DMS53 (cell line): ENCODE measurements around the gene SHROOM2.

Experiments
- DNase-seq: peaks from one replicate; lab custom pipeline; 2025; lab: John Stamatoyannopoulos, UW

SHROOM2 gene

DNA sequence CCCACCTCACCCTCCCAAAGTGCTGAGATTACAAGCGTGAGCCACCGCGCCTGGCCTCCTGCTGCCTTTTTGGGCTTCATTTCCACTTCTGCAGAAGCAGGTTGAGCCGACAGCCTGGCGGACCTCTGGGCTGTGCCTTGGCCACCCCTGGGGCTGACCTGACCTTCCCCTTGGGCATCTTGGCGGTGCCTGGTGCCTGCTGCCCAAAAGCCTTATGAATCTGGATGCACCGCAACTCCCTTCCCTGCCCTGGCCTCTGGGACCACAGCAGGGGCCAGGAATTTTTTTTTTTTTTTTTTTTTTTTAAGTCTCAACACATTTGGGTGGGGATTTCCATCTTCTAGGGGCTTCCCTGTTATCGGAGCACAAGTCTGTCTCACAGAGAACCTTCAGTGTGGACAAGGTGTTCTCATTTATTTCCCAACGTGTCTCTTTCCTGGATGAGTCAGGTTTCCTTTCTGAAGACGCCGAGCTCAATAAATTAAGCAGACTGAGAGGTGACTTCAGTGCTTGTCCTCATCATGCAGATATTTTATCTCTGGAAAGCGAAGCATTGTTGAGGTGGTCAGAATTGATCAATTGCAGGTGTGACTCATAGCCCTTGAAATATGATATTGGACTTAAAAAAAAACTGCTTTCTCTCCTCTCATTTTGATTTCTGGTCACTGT is 79.7 kb downstream of the SHROOM2 start:
- DNase-seq, result no peak

DNA sequence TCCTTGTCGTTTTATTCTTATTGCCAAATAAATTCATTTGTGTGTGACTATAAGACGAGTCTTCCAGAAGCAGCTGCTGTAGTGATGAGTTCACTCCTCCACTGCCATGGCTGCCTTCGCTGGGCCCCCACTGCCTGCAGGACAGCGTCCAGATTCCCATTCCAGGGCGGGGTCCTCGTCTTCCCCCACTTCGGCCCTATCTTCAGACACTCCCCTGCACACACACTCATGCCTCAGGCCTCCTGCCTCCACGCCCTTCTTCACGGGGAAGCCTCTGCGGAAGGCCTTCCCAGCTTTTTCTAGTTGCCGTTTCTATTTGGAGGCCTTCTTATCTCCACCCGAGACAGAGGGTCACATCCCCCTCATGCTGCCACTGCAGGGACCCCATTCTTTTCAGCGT is 80.4 kb downstream of the SHROOM2 start:
- no peak for DNase-seq

DNA sequence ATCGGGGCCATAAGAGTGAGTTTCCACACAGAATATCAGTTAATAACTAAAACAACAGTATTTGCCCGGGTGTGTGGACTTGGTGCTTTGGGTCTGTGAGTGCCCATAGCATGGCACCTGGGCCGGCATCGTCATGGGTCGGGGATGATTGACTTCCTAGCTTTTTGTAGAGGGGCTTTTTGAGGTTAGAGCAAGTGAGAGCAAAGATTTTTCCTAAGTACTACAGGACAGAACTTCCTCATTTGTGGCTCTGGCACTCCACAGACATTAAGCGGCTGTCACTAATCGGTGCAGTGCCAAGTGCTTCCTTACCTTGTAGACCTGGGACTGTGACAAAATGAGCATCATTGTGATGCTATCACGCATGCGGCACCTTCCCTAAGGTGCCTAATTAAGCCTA is 81.0 kb downstream of the SHROOM2 start:
- no peak for DNase-seq

DNA sequence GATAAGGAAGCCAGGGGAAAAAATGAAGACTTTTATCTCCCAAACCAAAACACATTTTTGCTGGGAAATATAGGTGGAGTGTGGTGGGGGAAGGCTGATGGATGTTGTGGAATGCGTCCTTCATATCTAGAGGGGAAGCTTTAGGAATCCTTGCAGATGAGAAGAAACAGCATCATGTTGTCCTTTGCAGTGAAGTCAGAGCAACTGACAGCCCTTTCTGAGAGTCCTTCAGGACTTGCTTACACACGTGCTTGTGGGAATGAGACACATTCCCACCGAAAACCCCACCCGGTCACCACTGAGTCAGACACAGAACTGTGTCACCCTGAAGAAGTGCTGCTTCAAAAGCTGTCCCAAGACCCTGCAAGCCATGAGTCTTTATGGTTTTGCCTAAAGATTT is 81.5 kb downstream of the SHROOM2 start:
- no peak for DNase-seq

DNA sequence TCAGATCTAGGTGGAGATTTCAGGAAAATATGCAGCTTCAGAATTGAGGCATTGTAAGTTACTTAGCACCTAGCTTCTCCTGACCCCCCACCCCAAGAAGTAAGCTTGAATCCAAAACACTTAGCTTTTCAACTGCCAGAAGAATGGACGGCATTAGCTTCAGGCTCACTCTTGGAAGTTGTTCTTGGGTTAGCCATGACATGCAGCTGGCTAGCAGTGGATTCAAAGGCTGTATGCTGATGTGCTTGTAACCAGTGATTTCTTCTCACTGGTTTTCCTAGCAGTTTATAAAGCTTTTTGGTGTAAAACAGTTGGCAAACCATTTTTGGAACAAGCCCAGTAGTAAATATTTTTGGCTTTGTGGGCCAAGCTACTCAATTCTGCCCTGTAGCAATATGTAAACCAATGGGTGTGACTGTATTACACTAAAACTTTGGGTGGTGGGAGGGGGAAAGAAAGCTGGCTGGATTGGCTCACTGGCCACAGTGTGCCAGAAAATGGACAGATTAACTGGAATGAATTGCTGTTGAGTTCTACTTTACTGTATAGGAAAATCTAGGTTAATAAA is 85.6 kb downstream of the SHROOM2 start:
- DNase-seq, result no peak

DNA sequence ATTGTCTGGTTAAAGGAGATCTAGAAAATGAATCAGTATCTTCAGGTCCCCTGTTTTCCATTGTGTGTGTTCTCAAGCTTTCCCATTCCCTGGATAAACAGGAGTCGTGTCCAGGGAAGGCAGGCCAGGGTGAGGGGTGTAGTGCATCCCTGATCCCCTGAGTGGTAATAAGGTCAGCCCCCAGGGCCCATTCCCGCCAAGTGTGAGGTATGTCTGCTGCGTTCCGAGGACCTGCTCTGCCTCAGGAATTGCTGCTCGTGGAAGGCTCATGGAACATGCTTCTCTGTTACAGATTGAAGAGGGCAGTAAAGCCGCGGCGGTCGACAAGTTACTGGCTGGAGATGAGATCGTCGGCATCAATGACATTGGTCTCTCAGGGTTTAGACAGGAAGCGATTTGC is 87.1 kb downstream of the SHROOM2 start:
- no peak for DNase-seq

DNA sequence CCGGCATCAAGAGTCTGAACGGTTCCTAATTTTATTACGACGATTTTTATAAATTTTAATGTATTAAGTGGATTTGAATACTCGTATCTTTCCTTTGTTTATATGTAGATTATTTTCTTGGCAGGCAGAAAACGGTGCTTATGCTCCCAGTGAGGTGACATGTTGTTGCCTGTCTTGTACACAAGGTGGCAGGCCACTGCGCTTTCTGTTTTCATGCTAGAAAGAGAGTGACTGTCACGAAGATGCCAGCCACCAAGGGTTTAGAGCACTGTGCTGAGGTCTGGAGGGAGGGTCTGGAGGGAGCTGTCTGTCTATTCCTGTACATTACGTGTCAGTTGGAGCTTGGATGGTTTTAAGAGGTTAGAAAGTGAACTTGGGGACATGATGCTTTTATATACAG is 87.7 kb downstream of the SHROOM2 start:
- peak; percentile 56 for DNase-seq

DNA sequence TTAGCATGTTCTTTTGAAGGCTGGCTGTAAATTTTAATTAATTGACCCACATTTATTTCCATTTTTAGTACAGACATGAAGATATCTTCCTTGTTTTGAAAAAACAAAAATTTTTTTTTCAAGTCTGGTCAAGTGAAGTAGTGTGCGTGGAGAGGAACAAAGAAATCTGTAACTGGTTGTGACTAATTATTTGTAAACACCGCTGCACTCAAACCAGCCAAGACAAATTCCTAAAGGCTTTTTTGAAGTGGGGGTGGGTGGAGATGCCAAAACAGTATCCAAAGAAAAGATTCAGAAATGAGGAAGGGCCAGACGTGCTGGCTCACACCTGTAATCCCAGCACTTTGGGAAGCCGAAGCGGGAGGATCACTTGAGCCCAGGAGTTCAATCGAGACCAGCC is 88.3 kb downstream of the SHROOM2 start:
- DNase-seq, result no peak

DNA sequence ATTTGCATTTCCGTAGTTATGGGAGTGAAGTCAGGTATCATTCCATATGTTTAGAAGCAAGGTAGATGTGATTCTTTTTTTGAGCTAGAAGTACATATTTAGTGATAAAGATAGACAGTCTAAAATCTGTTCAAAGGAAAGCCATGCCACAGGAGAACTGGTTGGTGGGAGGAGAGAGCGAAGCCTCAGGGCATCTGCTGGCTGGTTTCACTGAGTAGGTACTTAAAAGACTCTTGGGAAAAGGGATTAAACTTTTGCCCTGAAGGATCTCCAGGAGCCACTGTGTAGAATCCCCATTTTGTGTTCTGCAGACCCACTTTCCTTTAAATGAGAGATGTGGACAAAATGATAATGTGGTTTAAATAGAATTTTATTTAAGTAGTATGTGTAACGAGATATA is 89.6 kb downstream of the SHROOM2 start:
- DNase-seq, result no peak

DNA sequence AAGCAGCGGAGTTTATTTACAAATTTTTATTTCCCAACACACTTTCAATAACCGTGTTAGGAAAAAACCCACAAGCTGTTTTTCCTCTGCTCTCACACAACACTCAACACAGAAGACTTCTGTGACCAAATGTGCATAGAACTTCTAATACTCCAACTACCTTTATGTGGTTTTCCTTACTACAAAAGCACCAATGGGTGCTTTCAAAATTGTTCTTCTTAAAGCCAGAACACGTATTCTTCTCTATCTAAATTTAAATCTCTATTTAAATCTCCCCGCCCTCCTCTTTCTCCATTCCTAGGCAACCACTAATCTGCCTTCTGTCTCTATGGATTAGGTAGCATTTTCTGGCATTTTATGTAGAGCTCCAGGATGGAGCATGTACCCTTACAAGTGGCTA is 90.0 kb downstream of the SHROOM2 start:
- no peak for DNase-seq

DNA sequence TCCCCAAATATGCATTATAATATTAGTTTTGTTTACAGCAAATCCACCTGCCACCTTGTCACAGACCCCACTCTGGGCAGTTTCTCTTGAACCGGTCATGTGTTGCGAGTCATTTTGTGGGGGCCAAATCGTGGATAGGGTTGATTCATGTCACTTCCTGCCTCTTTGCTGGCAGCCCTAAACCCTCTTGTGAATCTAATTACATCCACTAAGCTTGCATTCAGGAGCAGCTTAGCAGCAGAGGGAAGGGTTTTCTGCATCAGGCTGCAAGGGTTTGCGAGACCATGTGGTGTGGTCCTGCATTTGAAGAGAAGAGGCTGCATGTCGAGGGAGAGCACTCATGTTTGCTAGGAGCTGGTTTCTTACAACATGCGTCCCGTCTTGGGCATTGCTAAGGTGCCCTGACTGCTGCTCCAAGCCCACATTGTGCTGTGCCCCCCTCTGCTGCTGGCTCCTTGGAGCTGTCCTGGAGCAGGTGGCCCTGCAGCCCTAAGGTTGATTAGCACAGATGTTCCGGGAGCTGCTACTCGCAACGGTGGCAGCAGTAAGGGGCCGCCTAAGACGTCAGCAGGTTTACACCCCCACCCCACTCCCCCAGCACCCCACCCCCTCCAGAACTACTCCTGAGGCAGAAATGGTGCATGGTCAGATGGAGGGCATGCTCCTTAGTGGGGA is 92.1 kb downstream of the SHROOM2 start:
- DNase-seq, result no peak

DNA sequence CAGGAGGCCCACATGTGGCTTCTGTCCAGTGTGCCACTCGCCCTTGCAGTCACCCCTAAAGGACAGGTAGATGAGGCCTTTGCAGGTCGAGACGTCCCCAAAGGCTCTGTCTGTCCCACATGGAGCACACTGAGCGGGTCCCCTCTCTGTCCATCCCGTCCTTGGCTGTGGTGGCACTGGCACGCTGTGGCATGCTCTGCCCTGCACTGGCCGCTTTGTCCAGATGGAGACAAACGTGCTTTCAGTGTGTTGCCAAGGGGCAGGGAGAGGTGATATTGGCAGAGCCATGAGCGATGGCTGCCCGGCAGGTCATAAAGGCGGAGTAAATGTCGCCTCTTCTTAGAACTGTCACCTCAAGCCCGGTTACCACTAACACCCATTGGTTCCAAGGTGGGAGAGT is 94.0 kb downstream of the SHROOM2 start:
- DNase-seq, result no peak

DNA sequence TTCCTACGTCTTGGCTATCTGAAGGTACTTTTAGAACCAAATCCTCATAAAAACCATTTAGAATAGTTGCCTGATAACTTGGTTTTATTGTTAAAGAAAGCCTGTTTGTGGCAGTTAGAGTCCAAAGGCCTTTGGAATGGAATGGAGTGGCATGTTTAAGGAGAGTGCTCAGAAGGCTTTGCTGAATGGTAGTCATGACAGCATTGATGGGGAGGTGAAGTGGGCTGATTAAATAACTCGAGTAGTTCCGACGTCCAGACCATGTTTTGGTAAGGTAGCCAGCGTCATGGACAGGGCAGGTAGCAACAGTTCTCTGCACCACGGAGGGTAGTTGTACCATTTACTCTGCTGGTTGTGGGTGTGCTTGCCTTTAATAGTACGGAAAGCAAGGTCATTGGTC is 94.6 kb downstream of the SHROOM2 start:
- DNase-seq, result no peak

DNA sequence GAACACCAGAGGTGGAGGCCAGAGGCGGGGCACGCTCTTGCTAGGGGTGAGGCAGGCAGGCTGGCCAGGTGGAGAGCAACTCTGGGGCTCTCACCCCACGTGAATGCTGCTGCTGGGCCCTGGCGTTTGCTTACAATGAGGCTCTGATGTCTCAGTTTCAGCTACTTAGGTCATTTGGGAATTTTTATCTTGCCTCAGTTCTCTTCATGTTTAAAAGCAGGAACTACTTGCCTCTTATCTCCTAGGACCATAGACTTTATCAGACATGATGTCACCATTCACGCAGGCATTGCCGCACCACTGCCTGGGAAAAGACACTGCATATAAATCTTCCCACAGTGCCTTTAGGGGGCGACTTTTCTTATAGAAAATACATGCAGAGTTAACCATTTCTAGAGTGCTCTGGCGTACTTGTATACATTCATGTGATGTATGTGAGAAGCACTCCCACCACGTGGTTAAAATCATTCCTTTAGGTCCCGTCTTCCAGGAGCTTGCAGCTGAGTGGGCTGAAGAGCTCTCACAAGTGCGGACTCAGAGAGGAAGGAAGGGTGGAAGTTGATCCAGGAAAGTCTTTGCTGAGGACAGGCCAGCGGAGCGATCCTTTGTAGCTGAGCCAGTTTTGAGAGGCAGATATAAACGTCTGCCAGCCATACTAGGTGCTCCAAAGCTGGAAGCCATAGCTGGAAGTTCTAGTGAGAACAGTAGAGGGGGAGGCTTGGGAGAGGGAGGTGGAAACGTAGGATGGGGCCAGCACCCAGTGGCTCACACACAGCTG is 96.6 kb downstream of the SHROOM2 start:
- DNase-seq, result no peak

DNA sequence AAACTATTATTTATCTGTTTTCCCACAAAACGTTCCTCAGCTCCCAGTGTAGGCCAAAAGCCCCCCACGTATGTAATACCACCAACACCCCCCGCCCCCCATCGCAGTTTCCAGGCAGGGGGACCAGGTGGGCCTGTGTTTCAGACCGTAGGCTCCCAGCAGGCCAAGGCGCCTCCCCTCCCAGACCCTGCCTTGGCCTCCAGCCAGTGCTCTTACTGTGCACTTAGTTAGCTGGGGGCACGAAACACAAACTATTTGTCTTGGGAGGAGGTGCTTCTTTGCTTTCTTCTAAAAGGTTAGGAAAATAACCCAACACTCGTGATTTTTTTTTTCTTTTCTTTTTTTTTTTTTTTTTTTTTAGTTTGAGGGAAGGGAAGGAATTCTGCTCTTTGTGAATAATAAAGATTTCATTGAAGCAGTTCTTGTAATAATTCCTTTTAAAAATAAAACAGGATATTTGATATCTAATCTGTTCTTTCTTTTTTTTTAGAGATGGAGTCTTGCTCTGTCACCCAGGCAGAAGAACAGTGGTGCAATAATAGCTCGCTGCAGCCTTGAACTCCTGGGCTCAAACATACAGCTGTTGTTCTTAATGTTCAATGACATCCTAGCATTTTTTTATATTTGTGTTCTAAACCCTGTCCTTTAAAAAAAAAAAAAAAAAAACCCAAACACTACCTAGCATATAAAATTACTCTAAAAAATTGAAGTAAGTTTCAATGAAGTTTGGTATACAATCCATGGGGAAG is 98.0 kb downstream of the SHROOM2 start:
- DNase-seq, result no peak

DNA sequence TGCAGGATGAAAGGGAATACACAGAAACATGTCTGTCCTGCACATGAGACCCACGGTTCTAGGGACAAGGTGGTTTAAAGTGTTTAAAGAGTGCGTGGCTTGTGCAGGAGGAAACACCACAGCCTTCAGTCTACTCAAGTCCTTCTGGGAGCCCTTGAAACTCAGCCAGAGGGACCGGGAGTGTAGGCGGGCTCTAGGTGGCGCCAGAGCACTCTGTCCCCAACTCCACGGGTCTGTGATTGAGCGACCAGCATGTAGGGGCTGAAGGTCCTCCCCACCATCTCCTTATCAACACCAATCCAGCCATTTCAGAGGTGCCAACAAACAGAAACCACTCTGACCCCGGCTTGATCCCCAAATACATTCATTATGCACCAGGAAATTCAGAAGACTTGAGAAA is 98.9 kb downstream of the SHROOM2 start:
- DNase-seq, result peak; percentile 65

DNA sequence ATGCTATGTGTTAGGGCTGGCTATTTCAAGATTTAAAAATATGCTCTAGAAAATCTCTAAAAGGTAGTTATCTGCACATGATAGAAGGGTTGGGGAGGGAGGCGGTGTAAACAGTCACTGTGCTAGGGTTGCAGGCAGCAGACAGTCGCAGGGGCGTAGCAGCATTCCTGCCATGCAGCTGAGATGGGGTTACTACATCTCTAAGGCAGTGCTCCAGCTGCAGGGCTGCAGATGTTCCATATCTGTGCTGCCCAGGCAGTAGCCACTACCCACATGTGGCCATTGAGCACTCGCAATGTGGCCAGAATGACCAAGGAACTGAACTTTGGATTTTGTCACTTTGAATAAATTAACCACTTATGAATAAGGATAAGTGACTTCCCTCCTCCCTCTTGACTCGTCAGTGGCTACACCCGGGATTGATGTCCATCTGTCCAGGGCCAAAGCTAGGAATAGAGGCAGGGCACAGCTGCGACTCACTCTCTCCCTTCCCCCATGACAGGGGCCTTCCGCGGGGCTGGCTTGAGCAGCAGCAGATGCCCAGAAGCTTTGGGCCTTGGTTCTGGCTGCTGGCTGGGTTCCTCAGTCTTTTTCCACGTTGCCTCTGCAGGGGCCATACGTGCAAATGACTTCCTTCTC is 101.5 kb downstream of the SHROOM2 start:
- no peak for DNase-seq

DNA sequence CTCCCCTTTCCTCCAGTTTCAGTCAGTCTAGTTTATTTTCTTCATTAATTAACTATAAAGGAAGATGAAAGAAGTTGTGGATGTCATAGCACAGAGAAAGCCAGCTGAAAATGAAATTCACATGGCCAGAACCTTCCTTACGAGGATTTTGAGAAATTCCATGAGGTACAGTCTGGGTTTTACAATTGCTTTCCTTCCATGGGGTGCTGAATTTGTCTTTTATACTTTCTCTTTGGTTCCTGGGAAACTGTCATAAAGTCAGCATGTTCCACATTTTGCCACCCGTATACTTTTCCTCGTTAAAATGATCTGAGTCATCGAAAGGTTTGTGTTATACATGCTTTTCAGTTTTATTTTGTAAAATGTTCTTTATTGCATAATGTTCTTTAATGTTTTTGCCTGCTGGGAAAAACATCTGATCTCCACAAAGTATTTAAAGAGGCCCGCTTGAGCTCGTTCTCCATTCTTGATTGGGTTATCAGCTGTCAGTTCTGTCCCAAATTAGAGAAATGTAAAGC is 102.8 kb downstream of the SHROOM2 start:
- DNase-seq, result no peak

DNA sequence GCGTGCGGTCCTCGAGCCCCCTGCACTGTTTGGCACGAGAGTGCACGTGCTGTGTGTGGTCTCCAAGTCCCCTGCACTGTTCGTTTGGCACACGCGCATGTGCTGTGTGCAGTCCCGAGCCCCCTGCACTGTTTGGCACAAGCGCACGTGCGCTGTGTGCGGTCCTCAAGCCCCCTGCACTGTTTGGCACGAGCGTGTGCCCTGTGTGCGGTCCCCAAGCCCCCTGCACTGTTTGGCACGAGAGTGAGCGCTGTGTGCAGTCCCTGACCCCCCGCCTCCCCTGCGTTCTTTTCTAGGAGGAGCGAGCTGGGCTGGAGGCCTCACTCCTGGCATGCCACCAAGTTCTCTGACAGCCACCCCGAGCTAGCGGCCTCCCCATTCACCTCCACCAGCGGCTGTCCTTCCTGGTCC is 104.5 kb downstream of the SHROOM2 start:
- no peak for DNase-seq

DNA sequence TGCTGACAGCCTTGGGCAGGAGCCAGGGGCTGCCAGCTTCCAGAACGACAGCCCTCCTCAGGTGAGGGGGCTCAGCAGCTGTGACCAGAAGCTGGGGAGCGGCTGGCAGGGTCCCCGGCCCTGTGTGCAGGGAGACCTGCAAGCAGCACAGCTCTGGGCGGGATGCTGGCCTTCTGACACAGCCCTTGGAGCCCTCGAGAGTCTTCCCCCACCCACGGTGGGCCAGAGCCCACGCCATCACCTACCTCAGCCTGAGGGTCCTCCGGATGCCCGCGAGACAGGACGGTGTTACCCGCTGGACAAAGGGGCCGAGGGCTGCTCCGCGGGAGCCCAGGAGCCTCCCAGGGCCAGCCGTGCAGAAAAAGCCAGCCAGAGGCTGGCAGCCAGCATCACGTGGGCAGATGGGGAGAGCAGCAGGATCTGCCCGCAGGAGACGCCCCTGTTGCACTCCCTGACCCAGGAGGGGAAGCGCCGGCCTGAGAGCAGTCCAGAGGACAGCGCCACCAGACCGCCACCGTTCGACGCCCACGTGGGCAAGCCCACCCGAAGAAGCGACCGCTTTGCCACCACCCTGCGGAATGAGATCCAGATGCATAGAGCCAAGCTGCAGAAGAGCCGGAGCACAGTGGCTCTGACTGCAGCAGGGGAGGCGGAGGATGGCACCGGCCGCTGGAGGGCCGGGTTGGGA is 109.1 kb downstream of the SHROOM2 start:
- DNase-seq, result no peak

DNA sequence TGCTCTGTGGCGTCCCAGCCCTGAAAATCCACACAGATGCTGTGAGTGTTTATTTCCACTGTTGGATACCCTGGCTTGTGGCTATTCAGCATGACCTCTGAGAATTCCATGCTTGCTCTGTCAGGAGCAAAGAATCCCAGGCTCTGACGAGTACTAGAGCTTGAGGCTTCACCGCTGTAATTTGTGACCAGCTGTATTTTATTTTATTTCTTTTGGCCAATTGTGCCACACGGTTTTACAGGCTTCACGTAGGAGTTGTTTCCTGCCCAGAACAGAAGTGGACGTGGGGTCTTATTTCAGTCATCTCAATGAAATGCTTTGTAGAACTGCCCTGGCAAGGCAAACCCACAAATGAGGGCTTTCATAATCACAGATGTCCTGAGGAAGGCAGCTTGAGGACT is 111.5 kb downstream of the SHROOM2 start:
- DNase-seq, result no peak
